NT2/D1 (cell line): ENCODE results near the gene PSAP.

Source experiments
- DNase-seq: peaks from one replicate; pipeline ENCODE4 v3.0.0-alpha.2; 2011; ENCODE audit warnings: low read depth, low spot score
- H3K27me3 ChIP-seq: 2 replicates; pipeline ENCODE4 v1.6.0; 2011; ENCODE audit warnings: mild to moderate bottlenecking; ENCODE audit not compliant: insufficient read length, insufficient read depth
- H3K36me3 ChIP-seq: 2 replicates; pipeline ENCODE4 v1.6.1; 2011; ENCODE audit warnings: mild to moderate bottlenecking, low read length, mixed read lengths; ENCODE audit not compliant: insufficient read depth, insufficient read length
- H3K4me1 ChIP-seq: 2 replicates; pipeline ENCODE4 v1.5.1; 2011; ENCODE audit not compliant: insufficient read depth, insufficient read length
- H3K4me3 ChIP-seq: 2 replicates; pipeline ENCODE4 v1.5.1; 2011; ENCODE audit warnings: low read depth; ENCODE audit not compliant: insufficient read length
- H3K9ac ChIP-seq: 2 replicates; pipeline ENCODE4 v1.6.0; 2011; ENCODE audit warnings: low read depth; ENCODE audit not compliant: insufficient read length
- H3K9me3 ChIP-seq: 2 replicates; pipeline ENCODE4 v1.5.1; 2011; ENCODE audit warnings: mild to moderate bottlenecking, low read length; ENCODE audit not compliant: insufficient read depth
- SUZ12 ChIP-seq: IDR thresholded peaks from 2 replicates; pipeline ENCODE4 v1.6.1; 2011; ENCODE audit not compliant: insufficient read length, insufficient read depth; ENCODE audit errors: extremely low read depth
- YY1 ChIP-seq: IDR thresholded peaks from 2 replicates; pipeline ENCODE4 v1.6.1; 2011; ENCODE audit not compliant: insufficient read length, insufficient read depth
- ZNF274 ChIP-seq: IDR thresholded peaks from 2 replicates; pipeline ENCODE4 v1.6.1; 2011; ENCODE audit warnings: mild to moderate bottlenecking, low read depth, low read length

Gene PSAP

GRCh38 chr10:71827852-71828251, 23.2 kb downstream of the PSAP start:
- Histone ChIP-seq H3K4me1 (no peaks in the 10 kb centered on the region), H3K27me3 (no peaks in the 10 kb centered on the region), H3K4me3 (no peak overlapping the region), H3K9ac (no peak overlapping the region), H3K9me3 (no peaks in the 10 kb centered on the region), H3K36me3 (peaks cover 89% of the 10 kb centered on the region)
- no peak for TF ChIP-seq ZNF274
- TF ChIP-seq SUZ12: no peak
- no peak for TF ChIP-seq YY1
- DNase-seq: no peak

GRCh38 chr10:71825217-71825616, 25.8 kb downstream of the PSAP start:
- H3K4me3 ChIP-seq: no peak overlapping the region
- H3K27me3 ChIP-seq: no peaks in the 10 kb centered on the region
- H3K9me3 ChIP-seq: no peaks in the 10 kb centered on the region
- no peak overlapping the region for H3K9ac ChIP-seq
- peaks cover 90% of the 10 kb centered on the region for H3K36me3 ChIP-seq
- no peaks in the 10 kb centered on the region for H3K4me1 ChIP-seq
- no peak for DNase-seq
- TF ChIP-seq YY1 (no peak), SUZ12 (no peak), ZNF274 (no peak)

- H3K36me3 ChIP-seq: peaks cover 90% of the 10 kb centered on the region
Measured at GRCh38 chr10:71824333-71824732, 26.7 kb downstream of the PSAP start.

GRCh38 chr10:71823356-71823755, 27.7 kb downstream of the PSAP start:
- TF ChIP-seq SUZ12: no peak
- TF ChIP-seq ZNF274: no peak
- TF ChIP-seq YY1: no peak
- H3K9ac ChIP-seq: no peak overlapping the region
- H3K9me3 ChIP-seq: no peaks in the 10 kb centered on the region
- H3K4me1 ChIP-seq: no peaks in the 10 kb centered on the region
- H3K4me3 ChIP-seq: no peak overlapping the region
- DNase-seq: no peak
- H3K36me3 ChIP-seq: peaks cover 92% of the 10 kb centered on the region
- H3K27me3 ChIP-seq: no peaks in the 10 kb centered on the region

More at GRCh38 chr10:71824333-71824732, 26.7 kb downstream of the PSAP start:
- Histone ChIP-seq H3K4me3 (no peak overlapping the region), H3K4me1 (no peaks in the 10 kb centered on the region), H3K9ac (no peak overlapping the region), H3K27me3 (no peaks in the 10 kb centered on the region), H3K9me3 (no peaks in the 10 kb centered on the region)
- no peak for TF ChIP-seq SUZ12
- TF ChIP-seq YY1: no peak
- no peak for TF ChIP-seq ZNF274
- DNase-seq: no peak

GRCh38 chr10:71821909-71822763, 28.9 kb downstream of the PSAP start:
- no peaks in the 10 kb centered on the region for H3K4me1 ChIP-seq
- H3K27me3 ChIP-seq: no peaks in the 10 kb centered on the region
- no peak overlapping the region for H3K9ac ChIP-seq
- TF ChIP-seq ZNF274: no peak
- TF ChIP-seq YY1: no peak
- no peak for TF ChIP-seq SUZ12
- H3K36me3 ChIP-seq: peaks cover 95% of the 10 kb centered on the region
- no peak overlapping the region for H3K4me3 ChIP-seq
- no peaks in the 10 kb centered on the region for H3K9me3 ChIP-seq
- no peak for DNase-seq

- no peaks in the 10 kb centered on the region for H3K27me3 ChIP-seq
- no peak for DNase-seq
- no peak overlapping the region for H3K9ac ChIP-seq
- H3K4me3 ChIP-seq: no peak overlapping the region
- TF ChIP-seq SUZ12 (no peak), YY1 (no peak), ZNF274 (no peak)
- H3K36me3 ChIP-seq: peaks cover 97% of the 10 kb centered on the region
- no peaks in the 10 kb centered on the region for H3K4me1 ChIP-seq
- no peaks in the 10 kb centered on the region for H3K9me3 ChIP-seq
Measured at GRCh38 chr10:71820966-71821365, 30.1 kb downstream of the PSAP start.

GRCh38 chr10:71819985-71820384, 31.1 kb downstream of the PSAP start:
- Histone ChIP-seq H3K27me3 (no peaks in the 10 kb centered on the region), H3K4me1 (no peaks in the 10 kb centered on the region), H3K36me3 (peaks cover 97% of the 10 kb centered on the region), H3K9ac (no peak overlapping the region), H3K4me3 (no peak overlapping the region), H3K9me3 (no peaks in the 10 kb centered on the region)
- TF ChIP-seq ZNF274: no peak
- no peak for TF ChIP-seq YY1
- TF ChIP-seq SUZ12: no peak
- no peak for DNase-seq
